ENCODE results near the gene GZMH. TPM values are rescaled to one million over a fixed set of nuclear protein-coding genes. Genes with fewer than 3 reads are reported as not detected.

Gene GZMH, protein sequence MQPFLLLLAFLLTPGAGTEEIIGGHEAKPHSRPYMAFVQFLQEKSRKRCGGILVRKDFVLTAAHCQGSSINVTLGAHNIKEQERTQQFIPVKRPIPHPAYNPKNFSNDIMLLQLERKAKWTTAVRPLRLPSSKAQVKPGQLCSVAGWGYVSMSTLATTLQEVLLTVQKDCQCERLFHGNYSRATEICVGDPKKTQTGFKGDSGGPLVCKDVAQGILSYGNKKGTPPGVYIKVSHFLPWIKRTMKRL
- total RNA-seq (2022; extraction: Qiagen RNA extraction), result not detected in 5 replicates

DNA sequence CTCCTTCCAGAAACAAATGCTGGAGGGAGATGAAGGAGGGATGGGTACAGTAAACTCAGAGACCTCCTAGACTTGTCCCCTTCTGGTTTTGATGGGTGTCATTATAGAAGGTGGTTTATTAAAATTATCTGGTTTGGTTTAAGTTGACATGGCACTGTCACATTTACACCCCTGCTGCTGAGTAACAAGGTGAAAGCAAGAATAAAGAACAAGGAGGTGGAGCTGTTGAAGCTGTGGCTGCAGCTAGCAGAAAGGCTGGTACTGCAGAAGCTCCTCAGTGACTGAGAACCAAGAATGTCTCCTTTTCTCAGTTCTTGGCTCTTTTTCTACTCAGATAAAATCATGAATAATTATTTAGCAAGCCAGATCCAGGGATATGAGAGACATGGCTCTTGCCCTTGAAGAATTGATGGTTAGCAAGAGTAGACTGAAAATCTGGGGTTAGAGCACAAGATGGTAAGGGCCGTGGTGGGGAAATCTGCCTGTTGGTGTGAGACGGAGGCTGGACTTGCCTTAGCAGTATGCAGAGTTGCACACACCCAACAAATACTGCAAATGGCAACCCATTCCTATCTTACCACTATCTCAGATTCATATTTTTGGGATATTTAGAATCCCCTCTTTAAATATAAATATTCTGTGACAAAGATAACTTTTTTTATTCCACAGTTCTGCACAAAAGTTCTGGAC is at the start of gene GZMH:
GZMH (minus strand) TSS at position 31 of the 690 bp plus-strand sequence. CDS start 72 bp downstream, outside the sequence.

DNA sequence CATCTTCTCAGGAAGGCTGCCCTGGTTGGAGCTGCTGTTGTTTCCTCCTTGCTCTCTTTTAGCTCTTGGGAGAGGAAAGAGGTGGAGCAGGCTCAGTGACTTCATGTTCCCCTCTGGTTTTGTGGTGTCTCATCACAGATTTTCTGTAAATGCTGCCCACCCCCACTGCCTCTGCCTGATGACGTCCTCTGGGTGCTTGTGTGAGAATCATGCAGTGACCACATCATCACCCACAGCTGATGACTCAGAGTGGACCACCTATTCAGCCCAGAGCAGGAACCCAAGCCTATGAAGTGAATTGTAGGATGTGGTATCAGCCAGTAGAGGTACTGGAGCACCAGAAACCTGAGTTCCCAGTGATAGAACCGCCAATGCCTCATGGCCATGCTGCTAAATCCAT is 24.7 kb upstream of the GZMH start, which contains the start of gene GZMB:
GZMB (minus strand) TSS at position 33 of the 400 bp plus-strand sequence; CDS start at position 3, 30 bp downstream.

DNA sequence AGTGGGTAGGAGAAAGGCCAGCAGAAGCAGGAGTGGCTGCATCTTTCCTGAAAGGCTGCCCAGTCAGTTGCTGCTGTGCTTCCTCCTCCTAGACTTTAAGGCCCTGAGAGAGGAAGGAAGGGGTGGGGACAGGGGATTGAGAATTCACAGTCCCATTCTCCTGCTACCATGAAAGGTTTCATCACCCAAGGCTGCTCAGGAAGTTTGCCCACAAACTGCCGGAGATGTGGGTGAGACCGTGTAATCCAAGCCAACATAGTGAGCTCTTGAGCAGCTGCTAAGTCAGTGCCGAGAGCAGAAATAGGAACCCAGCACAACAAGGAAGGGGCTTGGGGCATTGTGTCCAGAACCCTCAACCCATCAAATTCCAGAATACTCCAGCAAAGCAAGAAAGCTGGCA is 33.3 kb downstream of the GZMH start, which contains the start of gene CTSG:
CTSG (minus strand) TSS at position 69 of the 400 bp plus-strand sequence; CDS start at position 42, 27 bp downstream.

Other genes starting within 250 kb of the GZMH start
- gene NFATC4, start 241.5 kb downstream of the GZMH start, total RNA-seq (2022; extraction: Qiagen RNA extraction), result 0.16 to 0.42 TPM (median 0.18 TPM) in 5 replicates
- 0.23 to 0.36 TPM (median 0.29 TPM) in 5 replicates for gene NYNRIN, start 210.7 kb downstream of the GZMH start, total RNA-seq (2022; extraction: Qiagen RNA extraction)
- 0.77 to 1.2 TPM (median 1.1 TPM) in 5 replicates for gene CBLN3, start 180.0 kb downstream of the GZMH start, total RNA-seq (2022; extraction: Qiagen RNA extraction)
- 21.5 to 27.2 TPM (median 26.8 TPM) in 5 replicates for gene KHNYN, start 179.7 kb downstream of the GZMH start, total RNA-seq (2022; extraction: Qiagen RNA extraction)
- 42.7 to 53.0 TPM (median 45.8 TPM) in 5 replicates for gene SDR39U1, start 166.9 kb downstream of the GZMH start, total RNA-seq (2022; extraction: Qiagen RNA extraction)
- gene CMA1, start 101.4 kb downstream of the GZMH start, total RNA-seq (2022; extraction: Qiagen RNA extraction), result not detected in 5 replicates
- gene CTSG, start 33.4 kb downstream of the GZMH start, total RNA-seq (2022; extraction: Qiagen RNA extraction), result not detected in 5 replicates
- gene GZMB, start 24.5 kb upstream of the GZMH start, total RNA-seq (2022; extraction: Qiagen RNA extraction), result not detected in 5 replicates